ENCODE results near the gene MROH7. TPM values are rescaled to one million over a fixed set of nuclear protein-coding genes. Genes with fewer than 3 reads are reported as not detected.

MROH7 gene
- polyA plus RNA-seq, 1 donor from 2014 or later = not detected

DNA sequence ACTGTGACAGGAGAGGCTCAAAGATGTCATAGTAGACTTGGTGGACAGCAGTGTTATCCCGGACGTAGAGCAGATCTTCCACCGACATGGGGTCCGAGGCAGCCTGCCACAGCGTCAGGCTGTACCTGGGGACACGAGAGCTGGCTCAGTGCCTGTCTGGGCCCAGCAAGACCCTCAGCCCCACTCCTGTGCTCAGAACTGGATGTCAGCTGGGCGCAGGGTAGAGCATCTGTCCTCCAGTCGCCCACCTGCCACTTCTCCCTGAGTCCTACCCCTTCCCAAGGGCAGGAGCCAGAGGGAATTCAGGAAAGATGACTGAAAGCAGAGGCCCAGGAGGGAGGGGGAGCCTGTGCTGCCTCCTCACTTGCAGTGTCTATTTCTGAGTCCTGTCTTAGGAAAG lies 30.0 kb upstream of the MROH7 start:
- TF ChIP-seq SMC3 (conservative IDR thresholded peaks at IDR 0.05; ENCODE audit: poor library complexity) = no peak
- TF ChIP-seq MXI1 (conservative IDR thresholded peaks at IDR 0.05; ENCODE audit: poor library complexity, severe bottlenecking) = no peak
- TF ChIP-seq CTCF (IDR thresholded peaks at IDR 0.05; ENCODE audit: poor library complexity, severe bottlenecking) = no peak
- no peak for TF ChIP-seq REST (IDR thresholded peaks at IDR 0.05; ENCODE audit: borderline replicate concordance)
- no peak for TF ChIP-seq RAD21 (conservative IDR thresholded peaks at IDR 0.05)
- TF ChIP-seq EZH2 (IDR thresholded peaks at IDR 0.05; ENCODE audit: borderline replicate concordance, insufficient read depth, low read length, poor library complexity, severe bottlenecking) = no peak
- TF ChIP-seq TAF1 (IDR thresholded peaks at IDR 0.05; ENCODE audit: low read depth) = no peak
- TF ChIP-seq EP300 (conservative IDR thresholded peaks at IDR 0.05; ENCODE audit: poor library complexity, severe bottlenecking) = no peak
- no peak for TF ChIP-seq POLR2AphosphoS5 (IDR thresholded peaks at IDR 0.05)
- Histone ChIP-seq H4K20me1 (ENCODE audit: insufficient read depth) (no peaks in the 10 kb centered on the region), H3K27ac (ENCODE audit: low read length) (no peak overlapping the region), H2AFZ (ENCODE audit: low read depth, low read length) (no peak overlapping the region), H3K79me2 (replicated peaks; ENCODE audit: insufficient read depth, low read length) (no peaks in the 10 kb centered on the region), H3K9me3 (ENCODE audit: low read length) (no peaks in the 10 kb centered on the region), H3K4me2 (ENCODE audit: low read length) (no peak overlapping the region), H3K27me3 (ENCODE audit: insufficient read depth, low read depth, low read length) (no peaks in the 10 kb centered on the region), H3K9ac (ENCODE audit: low read length) (no peak overlapping the region), H3F3A (ENCODE audit: insufficient read depth, low read length, poor library complexity, severe bottlenecking) (no peaks in the 10 kb centered on the region), H3K4me3 (ENCODE audit: low read length) (no peak overlapping the region), H3K9me2 (ENCODE audit: insufficient read depth, low read length) (no peaks in the 10 kb centered on the region), H3K36me3 (ENCODE audit: insufficient read depth, low read length) (no peaks in the 10 kb centered on the region)

DNA sequence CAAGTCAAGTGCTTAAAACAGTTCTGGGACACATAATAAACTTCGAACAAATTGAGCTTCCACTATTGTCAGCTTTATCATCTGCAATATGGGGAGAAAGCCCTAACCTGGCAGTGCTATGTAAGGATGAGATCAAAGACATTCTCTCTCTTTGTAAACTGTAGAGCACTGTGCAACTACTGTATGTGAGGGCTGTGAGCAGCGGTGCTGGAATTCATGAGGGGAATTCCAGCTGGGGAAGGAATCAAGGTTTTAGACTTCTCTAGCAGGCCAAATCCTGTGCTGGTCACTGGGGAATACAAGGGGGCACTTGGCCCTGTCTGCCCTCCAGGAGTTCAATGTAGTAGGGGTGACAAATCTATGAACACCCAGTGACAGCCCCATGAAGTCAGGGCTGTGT lies 27.6 kb upstream of the MROH7 start:
- Histone ChIP-seq H3K27ac (ENCODE audit: low read length) (no peak overlapping the region), H3K4me3 (ENCODE audit: low read length) (no peak overlapping the region), H2AFZ (ENCODE audit: low read depth, low read length) (no peak overlapping the region), H3F3A (ENCODE audit: insufficient read depth, low read length, poor library complexity, severe bottlenecking) (no peaks in the 10 kb centered on the region), H3K79me2 (replicated peaks; ENCODE audit: insufficient read depth, low read length) (no peaks in the 10 kb centered on the region), H3K27me3 (ENCODE audit: insufficient read depth, low read depth, low read length) (no peaks in the 10 kb centered on the region), H3K9me2 (ENCODE audit: insufficient read depth, low read length) (no peaks in the 10 kb centered on the region), H4K20me1 (ENCODE audit: insufficient read depth) (no peaks in the 10 kb centered on the region), H3K4me2 (ENCODE audit: low read length) (no peak overlapping the region), H3K9ac (ENCODE audit: low read length) (no peak overlapping the region), H3K36me3 (ENCODE audit: insufficient read depth, low read length) (no peaks in the 10 kb centered on the region), H3K9me3 (ENCODE audit: low read length) (no peaks in the 10 kb centered on the region)
- TF ChIP-seq SMC3 (conservative IDR thresholded peaks at IDR 0.05; ENCODE audit: poor library complexity) = no peak
- TF ChIP-seq POLR2AphosphoS5 (IDR thresholded peaks at IDR 0.05) = no peak
- no peak for TF ChIP-seq RAD21 (conservative IDR thresholded peaks at IDR 0.05)
- no peak for TF ChIP-seq TAF1 (IDR thresholded peaks at IDR 0.05; ENCODE audit: low read depth)
- TF ChIP-seq MXI1 (conservative IDR thresholded peaks at IDR 0.05; ENCODE audit: poor library complexity, severe bottlenecking) = no peak
- TF ChIP-seq CTCF (IDR thresholded peaks at IDR 0.05; ENCODE audit: poor library complexity, severe bottlenecking) = no peak
- no peak for TF ChIP-seq EP300 (conservative IDR thresholded peaks at IDR 0.05; ENCODE audit: poor library complexity, severe bottlenecking)
- TF ChIP-seq EZH2 (IDR thresholded peaks at IDR 0.05; ENCODE audit: borderline replicate concordance, insufficient read depth, low read length, poor library complexity, severe bottlenecking) = no peak
- TF ChIP-seq REST (IDR thresholded peaks at IDR 0.05; ENCODE audit: borderline replicate concordance) = no peak

All from neural cell (in vitro differentiated cells).